ENCODE results near the gene YPEL5. TPM values are rescaled to one million over a fixed set of nuclear protein-coding genes. Genes with fewer than 3 reads are reported as not detected.

The YPEL5 gene
- total and polyA plus RNA-seq, 3 experiments from 2014 or later = 35.7 to 119 (median 38.3) TPM

Other genes starting within 250 kb of the YPEL5 start
- gene ALK, start 225.4 kb upstream of the YPEL5 start, total RNA-seq = not detected
- not detected for gene ALK, start 225.4 kb upstream of the YPEL5 start, polyA plus RNA-seq
- gene LBH, start 84.5 kb downstream of the YPEL5 start, total RNA-seq = 100 to 1,000 TPM; 115 to 121 TPM
- 156 TPM for gene LBH, start 84.5 kb downstream of the YPEL5 start, polyA plus RNA-seq